K562 (cell line): ENCODE data around the gene DYNLT2.

Experiments
- BRF1 ChIP-seq: IDR thresholded peaks from 3 replicates; pipeline ENCODE4 v1.6.1; 2011; ENCODE audit warnings: borderline replicate concordance, mild to moderate bottlenecking; ENCODE audit not compliant: insufficient read length; ENCODE audit errors: extremely low read depth
- GMEB1 ChIP-seq: fragments of 250-450 bp; sonication (Bioruptor Pico); IDR thresholded peaks from 2 replicates; pipeline ENCODE4 v1.4.0; 2020; ENCODE audit warnings: mild to moderate bottlenecking
- HBP1 ChIP-seq: fragments of 450-650 bp; formaldehyde crosslinking; IDR thresholded peaks from 2 replicates; pipeline ENCODE4 v1.4.0; 2022; ENCODE audit warnings: missing genetic modification characterization
- MAFK ChIP-seq: IDR thresholded peaks from 2 replicates; pipeline ENCODE4 v1.6.1; 2011; ENCODE audit warnings: low read length, improper control_type of control experiment
- MXI1 ChIP-seq: IDR thresholded peaks from 2 replicates; pipeline ENCODE4 v1.6.1; 2011; ENCODE audit warnings: low read depth, mild to moderate bottlenecking, improper control_type of control experiment, low read length
- RBM22 ChIP-seq: fragments of 200-400 bp; formaldehyde crosslinking; IDR thresholded peaks from 2 replicates; pipeline ENCODE4 v1.6.1; 2018; ENCODE audit warnings: low read length, low read depth; ENCODE audit not compliant: poor library complexity, severe bottlenecking
- RNF2 ChIP-seq: sonication (generic); IDR thresholded peaks from 2 replicates; pipeline ENCODE4 v1.6.1; 2016

- TF ChIP-seq HBP1 (CRISPR knock-in tag) (no peak), MXI1 (no peak), MAFK (no peak), BRF1 (no peak), GMEB1 (CRISPR knock-in tag) (no peak), RBM22 (no peak), RNF2 (no peak)
These were observed 43.1 kb upstream of the DYNLT2 start for GRCh38 chr6:169794317-169795055.
